LNCAP (cell line): ENCODE measurements around the gene ZNF75A.

Source experiments
- TF ChIP-seq, protein P1 (sequence below): fragments of 450-650 bp; IDR thresholded peaks from 2 replicates; pipeline ENCODE4 v1.5.1; 2017; ENCODE audit warnings: mild to moderate bottlenecking

Gene ZNF75A

DNA sequence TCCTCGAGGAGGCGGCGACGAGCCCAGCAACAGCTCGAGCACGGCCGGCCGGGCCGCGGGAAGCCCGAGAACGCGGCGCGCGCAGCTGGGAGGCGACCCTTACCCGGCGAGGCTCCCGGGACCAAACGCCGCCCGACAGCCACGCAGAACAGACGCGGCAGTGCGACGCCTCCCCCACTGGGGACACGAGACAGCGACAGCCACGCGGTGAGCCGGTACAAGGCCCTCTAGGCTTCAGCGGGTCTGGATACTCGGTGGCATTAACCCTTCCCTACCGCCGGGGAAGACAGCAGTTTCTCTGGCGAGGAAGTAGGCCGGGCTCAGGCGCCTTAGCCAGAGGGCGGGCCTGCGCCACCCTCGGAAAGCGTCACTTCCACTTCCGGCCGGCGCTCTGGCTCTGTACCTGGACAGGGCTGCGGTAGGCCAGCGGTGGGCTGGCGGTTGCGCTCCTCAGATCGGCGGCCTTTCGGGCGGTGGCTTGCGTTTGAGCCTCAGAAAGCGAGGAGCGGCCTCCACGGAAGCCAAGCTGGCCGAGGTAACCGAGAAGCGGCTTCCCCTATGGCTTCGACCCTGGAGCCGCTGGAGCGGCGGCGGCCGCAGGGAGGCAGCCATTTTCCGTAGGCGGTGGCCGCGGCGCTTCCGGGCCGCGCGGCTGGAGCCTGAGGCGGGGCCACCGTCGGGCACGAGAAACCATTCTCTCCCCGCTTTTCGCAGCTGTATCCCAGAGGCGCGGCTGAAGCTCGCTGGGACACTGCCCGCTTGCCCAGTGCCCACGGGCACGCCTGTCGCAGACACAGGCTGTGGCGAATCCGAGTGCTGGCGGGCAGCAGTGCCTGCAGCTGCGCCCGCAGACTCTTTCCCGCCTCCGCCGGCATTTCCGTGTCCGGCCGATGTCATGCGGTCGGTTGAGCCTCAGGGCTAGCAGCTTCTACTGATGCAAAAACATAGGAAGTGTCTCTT is at the start of gene ZNF75A, which contains the start of gene TIGD7:
Gene ZNF75A (plus strand): TSS at position 389 of the 960 bp plus-strand sequence. CDS start 2,932 bp downstream, outside the sequence.
Gene TIGD7 (minus strand): TSS at position 322 of the 960 bp plus-strand sequence. CDS start 4,816 bp downstream, outside the sequence.
- TF ChIP-seq, protein P1, sequence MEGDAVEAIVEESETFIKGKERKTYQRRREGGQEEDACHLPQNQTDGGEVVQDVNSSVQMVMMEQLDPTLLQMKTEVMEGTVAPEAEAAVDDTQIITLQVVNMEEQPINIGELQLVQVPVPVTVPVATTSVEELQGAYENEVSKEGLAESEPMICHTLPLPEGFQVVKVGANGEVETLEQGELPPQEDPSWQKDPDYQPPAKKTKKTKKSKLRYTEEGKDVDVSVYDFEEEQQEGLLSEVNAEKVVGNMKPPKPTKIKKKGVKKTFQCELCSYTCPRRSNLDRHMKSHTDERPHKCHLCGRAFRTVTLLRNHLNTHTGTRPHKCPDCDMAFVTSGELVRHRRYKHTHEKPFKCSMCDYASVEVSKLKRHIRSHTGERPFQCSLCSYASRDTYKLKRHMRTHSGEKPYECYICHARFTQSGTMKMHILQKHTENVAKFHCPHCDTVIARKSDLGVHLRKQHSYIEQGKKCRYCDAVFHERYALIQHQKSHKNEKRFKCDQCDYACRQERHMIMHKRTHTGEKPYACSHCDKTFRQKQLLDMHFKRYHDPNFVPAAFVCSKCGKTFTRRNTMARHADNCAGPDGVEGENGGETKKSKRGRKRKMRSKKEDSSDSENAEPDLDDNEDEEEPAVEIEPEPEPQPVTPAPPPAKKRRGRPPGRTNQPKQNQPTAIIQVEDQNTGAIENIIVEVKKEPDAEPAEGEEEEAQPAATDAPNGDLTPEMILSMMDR = no peak

DNA sequence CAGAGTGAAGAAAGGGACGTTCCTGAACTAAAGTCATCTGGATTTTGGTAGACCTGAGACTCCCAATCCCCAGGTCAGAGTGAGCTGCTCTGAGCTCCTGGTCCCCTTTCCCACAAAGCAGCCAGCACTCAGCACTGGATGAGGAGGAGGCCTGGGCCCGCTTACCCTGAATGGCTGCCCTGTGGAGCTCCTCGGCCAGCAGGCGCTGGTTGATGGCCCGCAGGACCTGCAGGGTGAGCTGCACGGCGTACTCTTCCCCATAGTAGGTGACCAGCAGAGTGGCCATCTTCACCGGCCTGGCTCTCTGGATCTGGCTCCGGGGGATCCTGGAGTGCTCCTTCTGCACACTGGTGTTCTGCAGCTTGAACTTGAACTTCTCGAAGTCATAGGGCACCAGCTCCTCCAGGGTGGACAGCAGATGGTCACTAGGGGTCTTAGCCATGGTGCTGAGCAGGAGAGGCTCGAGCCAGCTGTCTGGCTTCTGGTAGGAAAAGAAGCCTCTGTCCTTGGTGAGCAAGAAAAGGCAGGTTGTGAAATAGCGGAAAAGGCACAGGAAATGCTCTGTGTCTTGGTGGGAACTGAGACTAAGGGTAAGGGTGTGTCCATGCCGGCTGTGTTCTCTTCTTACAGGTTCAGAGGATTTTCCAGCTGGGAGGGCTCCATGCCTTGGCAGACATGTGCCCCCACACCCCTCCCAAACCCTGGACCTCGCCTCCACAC is 49.0 kb upstream of the ZNF75A start, which contains the start of gene MEFV:
Gene MEFV (minus strand): TSS at position 488 of the 720 bp plus-strand sequence. CDS start 46 bp downstream, at position 442.
- TF ChIP-seq, protein P1 = no peak

DNA sequence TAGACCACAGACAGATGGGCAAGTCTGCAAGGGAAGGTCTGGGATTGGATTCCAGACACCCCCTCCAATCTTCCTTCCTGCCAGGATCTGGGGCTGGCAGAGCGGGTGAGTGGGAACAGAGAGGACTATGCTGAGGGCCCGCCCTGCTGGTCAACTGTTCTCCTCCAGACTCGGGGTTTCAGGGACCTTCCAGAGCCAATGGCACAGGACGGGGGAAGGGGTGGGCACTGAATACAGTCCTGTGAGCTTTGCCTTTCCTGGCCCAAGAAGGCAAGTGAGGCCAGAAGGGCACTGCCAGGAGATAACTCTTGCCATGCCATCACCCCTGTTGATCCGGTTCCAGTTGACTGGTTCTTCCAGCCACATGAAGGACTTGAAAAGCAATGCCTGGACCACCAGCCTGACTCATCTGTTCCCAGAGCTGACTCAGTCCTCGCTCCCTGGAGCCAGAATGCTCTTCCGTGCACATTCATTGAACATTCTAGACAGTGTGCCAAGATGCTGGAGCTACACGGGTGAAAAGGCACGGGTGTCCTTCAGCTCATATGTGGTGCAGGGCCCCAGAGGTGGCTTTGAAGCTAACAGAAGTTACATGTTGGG is 48.3 kb upstream of the ZNF75A start:
- TF ChIP-seq, protein P1 = no peak

DNA sequence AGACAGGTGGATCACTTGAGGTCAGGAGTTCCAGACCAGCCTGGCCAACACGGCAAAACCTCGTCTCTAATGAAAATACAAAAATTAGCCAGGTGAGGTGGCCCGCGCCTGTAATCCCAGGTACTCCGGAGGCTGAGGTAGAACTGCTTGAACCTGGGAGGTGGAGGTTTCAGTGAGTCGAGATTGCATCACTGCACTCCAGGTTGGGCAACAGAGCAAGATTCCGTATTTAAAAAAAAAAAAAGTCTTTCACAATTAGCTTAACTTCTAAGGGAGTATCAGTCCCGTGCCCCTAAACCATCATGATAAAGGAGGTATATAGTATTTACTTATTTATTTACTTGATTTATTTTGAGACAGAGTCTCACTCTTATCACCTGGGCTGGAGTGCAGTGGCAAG is 45.5 kb upstream of the ZNF75A start:
- TF ChIP-seq, protein P1 = no peak

DNA sequence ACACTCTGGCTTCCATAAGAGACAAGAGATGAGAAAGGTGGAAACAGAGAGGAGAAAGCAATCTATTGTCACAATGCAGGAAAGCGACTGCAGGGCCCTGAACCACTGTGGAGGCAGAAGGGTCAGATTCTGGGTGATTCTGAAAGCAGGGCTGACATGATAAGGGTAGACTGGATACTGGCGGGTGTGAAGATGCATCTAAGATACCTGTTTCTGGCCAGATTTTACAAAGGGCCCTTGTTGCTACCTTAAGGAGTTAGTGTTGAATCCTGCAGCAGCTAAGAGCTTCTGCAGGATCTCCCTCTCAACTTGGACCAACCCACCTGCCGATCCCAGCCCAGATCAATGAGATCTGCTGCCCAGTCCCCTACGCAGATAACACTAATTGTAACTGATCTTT is 42.8 kb upstream of the ZNF75A start:
- TF ChIP-seq, protein P1 = no peak

DNA sequence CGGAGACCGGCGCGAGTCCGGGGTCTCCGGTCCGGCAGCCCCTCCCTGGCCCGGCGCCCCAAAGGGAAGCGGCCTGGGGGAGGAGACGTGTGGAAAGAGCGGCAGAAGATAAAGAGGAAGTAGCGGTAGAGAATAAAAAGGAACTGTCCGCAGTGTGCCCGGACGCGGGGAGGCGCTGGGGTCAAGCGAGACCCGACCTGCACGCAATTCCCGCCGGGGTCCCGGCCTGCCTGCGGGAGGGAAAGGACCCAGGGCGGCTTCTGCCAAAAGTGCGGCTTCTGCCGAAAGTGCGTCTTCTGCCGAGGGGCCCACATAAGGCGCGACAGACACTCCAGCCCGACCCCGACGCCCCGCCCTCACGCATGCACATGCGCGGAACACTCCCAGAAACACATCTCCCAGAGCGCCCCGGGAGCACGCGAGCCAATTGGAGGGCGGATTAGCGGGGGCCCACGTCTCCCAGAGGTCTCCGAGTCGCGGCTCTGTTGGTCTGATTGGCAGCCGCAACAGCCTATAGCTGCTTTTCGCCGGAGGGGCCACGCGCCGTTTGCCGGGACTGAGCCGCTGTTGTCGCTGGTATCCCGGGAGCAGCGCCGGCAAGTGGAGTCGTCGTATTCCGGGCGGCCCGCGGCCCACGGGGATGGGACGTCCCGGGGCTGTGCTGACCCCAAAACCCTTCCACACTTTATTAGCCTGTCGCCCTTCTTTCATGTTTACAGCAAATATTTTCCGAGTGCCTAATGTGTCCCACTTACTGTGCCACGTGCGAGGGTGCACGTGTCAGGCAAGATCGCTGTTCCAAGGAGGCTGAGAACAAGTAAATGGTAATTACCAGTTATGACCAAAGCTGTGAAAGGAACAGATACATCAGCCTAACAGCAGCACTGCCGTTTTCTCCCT is 40.9 kb upstream of the ZNF75A start:
- TF ChIP-seq, protein P1 = peak; percentile 33; the same call in 1 of the 2 replicates
